Large intestine (tissue), 3 donors: ENCODE results near the gene SLC25A26. TPM values are rescaled to one million over a fixed set of nuclear protein-coding genes. Genes with fewer than 3 reads are reported as not detected.
"Not testable (repeated sequence)": the region's sequence is repeated elsewhere in the genome, so short reads cannot be mapped to it uniquely, and the experiment has no call there.

Experiments
- DNase-seq, 2 donors: peaks; one replicate each; pipeline versions ENCODE4 v3.0.0 to v3.0.0-alpha.2; 2013
- H3K27ac ChIP-seq: one replicate; pipeline ENCODE4 v1.5.1; 2013; ENCODE audit warnings: low read length
- H3K27me3 ChIP-seq: 2 replicates; pipeline ENCODE4 v1.6.1; 2013; ENCODE audit warnings: low read length; ENCODE audit not compliant: control insufficient read depth, insufficient read depth
- H3K36me3 ChIP-seq: 2 replicates; pipeline ENCODE4 v1.6.1; 2013; ENCODE audit warnings: low read length; ENCODE audit not compliant: control insufficient read depth, insufficient read depth
- H3K4me1 ChIP-seq: one replicate; pipeline ENCODE4 v1.6.1; 2013; ENCODE audit warnings: low read length; ENCODE audit not compliant: control insufficient read depth, insufficient read depth
- H3K4me3 ChIP-seq: one replicate; pipeline ENCODE4 v1.5.1; 2013; ENCODE audit warnings: low read length
- H3K9me3 ChIP-seq: one replicate; pipeline ENCODE4 v1.6.1; 2013; ENCODE audit warnings: mild to moderate bottlenecking, low read depth, low read length, moderate library complexity; ENCODE audit not compliant: control insufficient read depth
- WGBS: methylation state at CpG from one replicate; pipeline ENCODE4 v1.1.5; 2013; ENCODE audit warnings: low lambda C conversion rate; ENCODE audit not compliant: insufficient coverage; 5-methylcytosine and 5-hydroxymethylcytosine counted together
- polyA plus RNA-seq: library from polyadenylated mRNA; unstranded; fragments of 120-200 nt; gene quantifications from one replicate; pipeline ENCODE4 v1.2.1, GENCODE V29; 2013

Gene SLC25A26
- polyA plus RNA-seq, 1 donor, result 19.9 TPM

DNA sequence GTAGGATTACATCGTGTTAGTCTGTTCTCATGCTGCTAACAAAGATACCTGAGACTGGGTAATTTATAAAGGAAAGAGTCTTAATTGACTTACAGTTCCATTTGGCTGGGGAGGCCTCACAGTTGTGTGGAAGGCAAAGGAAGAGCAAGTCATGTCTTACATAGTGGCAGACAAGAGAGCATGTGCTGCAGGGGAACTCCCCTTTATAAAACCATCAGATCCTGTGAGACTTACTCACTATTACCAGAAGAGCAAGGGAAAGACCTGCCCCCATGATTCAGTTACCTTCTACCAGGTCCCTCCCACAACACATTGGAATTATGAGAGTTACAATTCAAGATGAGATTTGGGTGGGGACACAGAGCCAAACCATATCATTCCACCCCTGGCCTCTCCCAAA lies 3.4 kb downstream of the SLC25A26 start:
- no peaks in the 10 kb centered on the region for H3K27me3 ChIP-seq

DNA sequence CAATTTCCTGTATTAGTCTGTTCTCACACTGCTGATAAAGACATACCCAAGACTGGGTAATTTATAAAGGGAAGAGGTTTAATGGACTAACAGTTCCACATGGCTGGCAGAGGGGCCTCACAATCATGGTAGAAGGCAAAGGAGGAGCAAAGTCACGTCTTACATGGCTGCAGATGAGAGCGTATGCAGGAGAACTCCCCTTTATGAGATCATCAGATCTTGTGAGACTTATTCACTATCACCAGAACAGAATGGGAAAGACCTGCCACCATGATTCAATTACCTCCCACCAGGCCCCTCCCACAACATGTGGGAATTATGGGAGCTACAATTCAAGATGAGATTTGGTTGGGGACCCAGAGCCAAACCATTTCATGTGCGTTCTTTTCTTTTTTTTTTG lies 5.3 kb downstream of the SLC25A26 start:
- WGBS, result no CpG with 5 or more reads among the region's 3 CpGs
- not testable (repeated sequence) for H3K27me3 ChIP-seq, H3K4me3 ChIP-seq, DNase-seq, H3K27ac ChIP-seq, H3K36me3 ChIP-seq, H3K4me1 ChIP-seq, H3K9me3 ChIP-seq

More for the DNA sequence above, 3.4 kb downstream of the SLC25A26 start:
- no CpG with 5 or more reads among the region's 1 CpG for WGBS
- Histone ChIP-seq H3K36me3 (no peaks in the 10 kb centered on the region), H3K4me3 (no peak overlapping the region), H3K27ac (no peak overlapping the region), H3K9me3 (no peaks in the 10 kb centered on the region), H3K4me1 (peaks cover 7% of the 10 kb centered on the region)
- no peak for DNase-seq

DNA sequence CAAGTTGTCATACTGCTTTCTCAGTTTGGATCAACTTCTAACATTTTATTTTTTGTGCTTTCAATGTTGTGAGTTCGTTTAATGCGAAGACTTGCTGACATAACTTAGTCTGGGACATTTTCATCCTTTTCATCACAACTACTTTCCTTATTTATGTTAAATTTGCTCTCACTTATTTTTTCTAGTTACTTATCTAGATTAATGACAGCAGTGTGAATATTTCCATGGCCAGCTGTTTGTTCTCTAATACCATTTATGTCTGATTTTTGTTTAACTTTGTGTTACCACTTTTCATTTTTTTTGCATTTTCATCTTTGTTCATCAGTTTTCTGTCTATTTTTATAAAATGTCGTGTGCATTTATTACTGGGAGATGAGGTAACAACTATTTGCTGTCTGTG lies 6.2 kb downstream of the SLC25A26 start:
- Histone ChIP-seq H3K4me3 (no peak overlapping the region), H3K9me3 (no peaks in the 10 kb centered on the region), H3K27ac (no peak overlapping the region), H3K4me1 (peaks cover 4% of the 10 kb centered on the region), H3K36me3 (no peaks in the 10 kb centered on the region), H3K27me3 (no peaks in the 10 kb centered on the region)
- WGBS, result 100% methylated on average over 2 of the region's 3 CpGs
- no peak for DNase-seq

- Histone ChIP-seq H3K4me1 (peaks cover 4% of the 10 kb centered on the region), H3K27me3 (no peaks in the 10 kb centered on the region), H3K4me3 (no peak overlapping the region), H3K27ac (no peak overlapping the region), H3K9me3 (no peaks in the 10 kb centered on the region), H3K36me3 (no peaks in the 10 kb centered on the region)
- DNase-seq, result no peak
- WGBS, result 100% methylated on average over 1 of the region's 2 CpGs
These were observed 7.1 kb downstream of the SLC25A26 start for GRCh38 chr3:66227915-66228314.

- Histone ChIP-seq H3K27me3 (no peaks in the 10 kb centered on the region), H3K27ac (no peak overlapping the region)
- WGBS, result no CpG with 5 or more reads among the region's 1 CpG
These were observed 7.9 kb downstream of the SLC25A26 start for GRCh38 chr3:66228707-66229106.

DNA sequence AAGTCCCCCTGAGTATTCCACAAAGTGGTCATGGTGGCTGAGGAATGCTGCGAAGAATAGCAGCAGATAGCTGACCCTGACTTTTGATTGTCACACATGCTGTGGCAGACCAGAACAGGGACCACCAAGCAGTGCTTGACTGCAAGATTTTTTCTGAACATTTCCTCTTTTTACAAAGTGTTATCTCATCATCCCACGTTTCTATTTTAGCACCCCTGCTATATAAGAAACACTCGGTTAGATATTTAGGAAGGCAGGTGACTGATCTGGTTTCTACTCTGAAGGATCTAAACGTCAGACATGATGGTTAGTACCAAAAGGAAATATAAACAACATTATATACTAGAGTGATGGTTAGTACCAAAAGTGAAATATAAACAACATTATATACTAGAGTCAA lies 9.1 kb downstream of the SLC25A26 start:
- Histone ChIP-seq H3K36me3 (no peaks in the 10 kb centered on the region), H3K4me3 (no peak overlapping the region), H3K4me1 (peaks cover under 1% of the 10 kb centered on the region), H3K9me3 (no peaks in the 10 kb centered on the region), H3K27ac (no peak overlapping the region), H3K27me3 (no peaks in the 10 kb centered on the region)
- WGBS, result no CpG with 5 or more reads among the region's 4 CpGs
- no peak for DNase-seq

More at GRCh38 chr3:66228707-66229106, 7.9 kb downstream of the SLC25A26 start:
- peaks cover 4% of the 10 kb centered on the region for H3K4me1 ChIP-seq
- DNase-seq, result no peak
- H3K36me3 ChIP-seq, result no peaks in the 10 kb centered on the region
- H3K4me3 ChIP-seq, result no peak overlapping the region
- H3K9me3 ChIP-seq, result no peaks in the 10 kb centered on the region

DNA sequence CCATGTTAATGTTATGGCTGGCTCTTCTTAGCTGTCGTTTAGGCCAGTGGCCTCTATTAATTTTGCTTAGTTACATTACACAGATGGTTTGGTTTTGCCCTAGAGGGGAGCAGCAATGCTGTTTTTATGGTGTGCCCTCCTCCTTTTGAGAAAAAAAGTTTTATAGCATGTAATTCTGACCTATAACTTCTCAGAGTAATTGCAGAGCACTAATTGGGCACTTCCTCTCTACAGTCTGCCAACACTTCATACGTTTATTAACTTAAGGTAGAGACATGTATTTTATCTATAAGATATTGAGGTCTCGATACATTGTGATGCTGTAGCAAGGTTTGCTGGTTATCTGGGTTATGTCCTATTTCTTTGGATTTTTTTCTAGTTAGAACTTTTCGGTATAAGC lies 12.2 kb downstream of the SLC25A26 start:
- 70% methylated on average over 1 of the region's 4 CpGs for WGBS
- H3K27me3 ChIP-seq, result no peaks in the 10 kb centered on the region

GRCh38 chr3:66236281-66236680 lies 15.5 kb downstream of the SLC25A26 start:
- no peak for DNase-seq
- peaks cover 7% of the 10 kb centered on the region for H3K36me3 ChIP-seq
- no peaks in the 10 kb centered on the region for H3K9me3 ChIP-seq
- no peak overlapping the region for H3K4me3 ChIP-seq
- H3K27ac ChIP-seq, result no peak overlapping the region
- no peaks in the 10 kb centered on the region for H3K4me1 ChIP-seq
- WGBS, result no CpG with 5 or more reads among the region's 5 CpGs
- no peaks in the 10 kb centered on the region for H3K27me3 ChIP-seq

More for the DNA sequence above, 12.2 kb downstream of the SLC25A26 start:
- no peak overlapping the region for H3K4me3 ChIP-seq
- no peak overlapping the region for H3K27ac ChIP-seq
- no peak for DNase-seq
- H3K4me1 ChIP-seq, result no peaks in the 10 kb centered on the region
- no peaks in the 10 kb centered on the region for H3K9me3 ChIP-seq
- H3K36me3 ChIP-seq, result no peaks in the 10 kb centered on the region

DNA sequence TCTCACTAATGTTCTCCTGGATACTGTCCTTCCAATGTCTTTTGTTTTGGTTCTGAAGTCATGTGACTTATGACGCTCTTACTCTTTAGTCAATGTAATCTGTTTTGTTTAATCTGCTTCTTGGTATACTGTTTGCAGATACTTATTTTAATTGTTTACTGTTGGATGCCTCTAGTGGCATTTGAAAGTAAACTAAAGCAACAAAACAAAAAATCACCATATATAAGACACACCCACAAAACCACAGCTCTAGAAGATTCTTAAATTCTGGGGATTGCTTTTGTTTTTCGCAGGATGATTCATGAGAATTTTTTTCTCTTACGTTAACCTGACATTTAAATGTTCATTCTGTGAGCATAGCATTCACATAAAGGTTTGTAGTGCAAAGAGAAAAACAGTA lies 16.8 kb downstream of the SLC25A26 start:
- no peak for DNase-seq
- 100% methylated on average over 1 of the region's 3 CpGs for WGBS
- Histone ChIP-seq H3K9me3 (no peaks in the 10 kb centered on the region), H3K27ac (no peak overlapping the region), H3K4me1 (no peaks in the 10 kb centered on the region), H3K36me3 (peaks cover 7% of the 10 kb centered on the region), H3K4me3 (no peak overlapping the region), H3K27me3 (no peaks in the 10 kb centered on the region)

DNA sequence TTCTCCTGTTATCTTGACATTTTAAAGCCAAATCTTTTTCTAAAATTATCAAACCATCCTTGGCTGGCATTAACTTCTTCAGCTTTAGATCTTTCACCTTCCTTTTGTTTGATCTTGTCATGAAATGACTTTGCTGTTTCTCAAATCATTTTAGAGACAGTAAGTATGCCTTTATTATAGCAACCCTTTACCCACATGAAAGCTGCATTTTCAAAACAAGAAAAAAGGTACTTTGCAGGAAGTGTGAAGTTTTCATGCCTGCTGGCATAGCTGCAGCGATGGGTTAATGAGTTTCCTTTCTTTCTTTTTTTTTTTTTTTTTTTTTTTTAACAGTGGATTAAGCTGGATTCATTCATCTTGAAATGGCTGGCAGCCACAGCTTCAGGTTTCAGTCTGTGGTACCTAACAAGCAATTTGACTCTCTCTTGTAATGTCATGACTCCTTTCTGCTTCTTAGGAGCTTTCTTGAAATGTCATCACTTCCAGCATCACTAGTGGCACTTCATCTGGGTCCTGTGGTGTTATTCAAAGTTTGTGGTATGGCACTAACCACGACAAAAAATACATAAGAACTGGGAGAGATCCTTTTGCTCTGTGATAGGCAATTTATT lies 18.8 kb downstream of the SLC25A26 start:
- 100% methylated on average over 1 of the region's 2 CpGs for WGBS
- no peaks in the 10 kb centered on the region for H3K27me3 ChIP-seq
- DNase-seq, result no peak
- H3K4me3 ChIP-seq, result no peak overlapping the region
- peaks cover 15% of the 10 kb centered on the region for H3K36me3 ChIP-seq
- no peak overlapping the region for H3K27ac ChIP-seq
- H3K9me3 ChIP-seq, result no peaks in the 10 kb centered on the region
- no peaks in the 10 kb centered on the region for H3K4me1 ChIP-seq

DNA sequence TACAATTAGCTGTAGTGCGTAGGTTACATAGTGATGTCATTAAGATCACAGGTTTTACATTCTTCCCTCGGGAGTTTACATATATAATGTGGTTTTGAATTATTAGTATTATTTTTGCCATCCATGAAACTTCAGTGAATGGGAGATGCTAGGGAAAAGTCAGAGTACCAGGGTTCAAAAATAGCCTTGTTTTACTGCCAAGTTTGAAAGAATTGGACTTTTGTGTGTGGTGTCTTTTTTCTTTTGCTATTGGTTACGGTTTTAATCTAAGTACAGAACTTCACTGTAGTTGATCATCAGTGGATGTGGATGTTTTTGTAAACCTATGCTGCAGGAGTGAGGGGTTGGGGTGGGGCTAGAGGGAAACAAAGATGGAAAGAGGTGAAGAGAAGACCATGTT lies 20.7 kb downstream of the SLC25A26 start:
- DNase-seq, result no peak
- H3K27me3 ChIP-seq, result no peaks in the 10 kb centered on the region
- H3K4me1 ChIP-seq, result no peaks in the 10 kb centered on the region
- H3K27ac ChIP-seq, result no peak overlapping the region
- H3K36me3 ChIP-seq, result peaks cover 16% of the 10 kb centered on the region
- 100% methylated on average over 1 of the region's 3 CpGs for WGBS
- H3K9me3 ChIP-seq, result no peaks in the 10 kb centered on the region
- no peak overlapping the region for H3K4me3 ChIP-seq
